ENCODE results near the gene SLC50A1.

DNA sequence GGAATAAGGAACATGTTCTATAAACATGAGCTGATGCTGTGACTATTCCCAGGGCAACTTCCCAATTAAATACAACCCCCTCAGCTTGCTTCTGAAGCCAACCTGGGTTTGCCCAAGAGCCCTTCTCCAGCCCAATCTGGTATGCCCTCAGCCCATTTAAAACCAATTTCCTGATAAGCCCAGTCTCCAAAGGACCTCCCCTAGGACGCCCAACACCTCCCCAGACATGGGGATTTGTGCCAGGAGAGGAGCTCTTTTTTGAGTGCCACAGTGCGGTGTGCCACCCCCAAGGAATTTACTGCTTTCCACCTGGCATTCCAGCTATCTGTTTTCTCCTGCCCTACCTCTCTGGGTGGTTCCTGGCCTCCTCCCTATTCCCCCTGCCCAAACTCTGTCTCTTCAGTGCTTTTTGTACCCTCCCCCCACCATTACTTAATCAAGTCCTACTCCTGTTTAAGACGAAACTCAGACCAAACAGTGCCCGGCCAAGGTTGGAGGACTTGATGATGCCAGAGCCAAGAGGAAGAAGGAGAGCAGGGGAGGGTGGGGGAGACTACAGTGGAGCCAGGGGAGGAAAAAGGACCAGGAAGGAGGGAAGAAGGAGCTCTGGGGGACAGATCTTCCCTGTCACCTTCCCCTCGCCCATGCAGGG lies 19.4 kb upstream of the SLC50A1 start:
- TF ChIP-seq, protein P1, sequence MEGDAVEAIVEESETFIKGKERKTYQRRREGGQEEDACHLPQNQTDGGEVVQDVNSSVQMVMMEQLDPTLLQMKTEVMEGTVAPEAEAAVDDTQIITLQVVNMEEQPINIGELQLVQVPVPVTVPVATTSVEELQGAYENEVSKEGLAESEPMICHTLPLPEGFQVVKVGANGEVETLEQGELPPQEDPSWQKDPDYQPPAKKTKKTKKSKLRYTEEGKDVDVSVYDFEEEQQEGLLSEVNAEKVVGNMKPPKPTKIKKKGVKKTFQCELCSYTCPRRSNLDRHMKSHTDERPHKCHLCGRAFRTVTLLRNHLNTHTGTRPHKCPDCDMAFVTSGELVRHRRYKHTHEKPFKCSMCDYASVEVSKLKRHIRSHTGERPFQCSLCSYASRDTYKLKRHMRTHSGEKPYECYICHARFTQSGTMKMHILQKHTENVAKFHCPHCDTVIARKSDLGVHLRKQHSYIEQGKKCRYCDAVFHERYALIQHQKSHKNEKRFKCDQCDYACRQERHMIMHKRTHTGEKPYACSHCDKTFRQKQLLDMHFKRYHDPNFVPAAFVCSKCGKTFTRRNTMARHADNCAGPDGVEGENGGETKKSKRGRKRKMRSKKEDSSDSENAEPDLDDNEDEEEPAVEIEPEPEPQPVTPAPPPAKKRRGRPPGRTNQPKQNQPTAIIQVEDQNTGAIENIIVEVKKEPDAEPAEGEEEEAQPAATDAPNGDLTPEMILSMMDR (tag by site-specific recombination; IDR thresholded peaks at IDR 0.05): no peak
- no peak for TF ChIP-seq TCF7L2 (IDR thresholded peaks at IDR 0.05; ENCODE audit: borderline replicate concordance, low read depth, low read length)
- TF ChIP-seq AEBP2 (tag by site-specific recombination; IDR thresholded peaks at IDR 0.05; ENCODE audit: borderline replicate concordance): no peak
- TF ChIP-seq, protein P2, sequence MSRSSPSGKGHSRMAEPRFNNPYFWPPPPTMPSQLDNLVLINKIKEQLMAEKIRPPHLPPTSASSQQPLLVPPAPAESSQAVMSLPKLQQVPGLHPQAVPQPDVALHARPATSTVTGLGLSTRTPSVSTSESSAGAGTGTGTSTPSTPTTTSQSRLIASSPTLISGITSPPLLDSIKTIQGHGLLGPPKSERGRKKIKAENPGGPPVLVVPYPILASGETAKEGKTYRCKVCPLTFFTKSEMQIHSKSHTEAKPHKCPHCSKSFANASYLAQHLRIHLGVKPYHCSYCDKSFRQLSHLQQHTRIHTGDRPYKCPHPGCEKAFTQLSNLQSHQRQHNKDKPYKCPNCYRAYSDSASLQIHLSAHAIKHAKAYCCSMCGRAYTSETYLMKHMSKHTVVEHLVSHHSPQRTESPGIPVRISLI (tag by site-specific recombination; IDR thresholded peaks at IDR 0.05): no peak
- no peak for TF ChIP-seq YY1 (tag by site-specific recombination; IDR thresholded peaks at IDR 0.05)
- TF ChIP-seq ZNF510 (tag by site-specific recombination; IDR thresholded peaks at IDR 0.05; ENCODE audit: insufficient replicate concordance): no peak
- TF ChIP-seq ZNF521 (tag by site-specific recombination; IDR thresholded peaks at IDR 0.05): no peak

All from HEK293 (cell line).